ENCODE data around the gene CDKN2B-AS1.

The CDKN2B-AS1 gene

GRCh38 chr9:21964925-21965385, 29.6 kb upstream of the CDKN2B-AS1 start:
- H3K36me3 ChIP-seq (replicated peaks; ENCODE audit: low read depth, low read length): no peaks in the 10 kb centered on the region
- H3K9me3 ChIP-seq (ENCODE audit: insufficient read depth, low read length): no peaks in the 10 kb centered on the region
- H3K27me3 ChIP-seq (ENCODE audit: low read depth, low read length): no peaks in the 10 kb centered on the region
- no peaks in the 10 kb centered on the region for H4K20me1 ChIP-seq (ENCODE audit: insufficient read depth, low read length)
- H2AFZ ChIP-seq (ENCODE audit: low read depth, low read length): no peak overlapping the region
- H3K79me2 ChIP-seq (ENCODE audit: low read length): no peaks in the 10 kb centered on the region
- H3K4me3 ChIP-seq (ENCODE audit: low read length): no peak overlapping the region
- no peak overlapping the region for H3K27ac ChIP-seq (ENCODE audit: low read length)
- H3K4me1 ChIP-seq (ENCODE audit: low read length): no peaks in the 10 kb centered on the region
- TF ChIP-seq CTCF (IDR thresholded peaks at IDR 0.05; ENCODE audit: low read depth, low read length): no peak
- no peak for TF ChIP-seq EZH2phosphoT487 (IDR thresholded peaks at IDR 0.05; ENCODE audit: low read depth)
- no peak overlapping the region for H3K9ac ChIP-seq (ENCODE audit: low read length)
- H3K4me2 ChIP-seq (ENCODE audit: low read length): no peak overlapping the region

- H4K20me1 ChIP-seq (ENCODE audit: insufficient read depth, low read length): no peaks in the 10 kb centered on the region
Measured at GRCh38 chr9:21965401-21965951, 29.1 kb upstream of the CDKN2B-AS1 start.

GRCh38 chr9:21966140-21966851, 28.3 kb upstream of the CDKN2B-AS1 start:
- no peak overlapping the region for H3K9ac ChIP-seq (ENCODE audit: low read length)
- H2AFZ ChIP-seq (ENCODE audit: low read depth, low read length): no peak overlapping the region

More at GRCh38 chr9:21965401-21965951, 29.1 kb upstream of the CDKN2B-AS1 start:
- no peak overlapping the region for H3K4me2 ChIP-seq (ENCODE audit: low read length)
- H3K79me2 ChIP-seq (ENCODE audit: low read length): no peaks in the 10 kb centered on the region
- H3K27ac ChIP-seq (ENCODE audit: low read length): no peak overlapping the region
- no peaks in the 10 kb centered on the region for H3K9me3 ChIP-seq (ENCODE audit: insufficient read depth, low read length)
- no peaks in the 10 kb centered on the region for H3K36me3 ChIP-seq (replicated peaks; ENCODE audit: low read depth, low read length)
- no peak overlapping the region for H3K9ac ChIP-seq (ENCODE audit: low read length)
- no peak for TF ChIP-seq CTCF (IDR thresholded peaks at IDR 0.05; ENCODE audit: low read depth, low read length)
- TF ChIP-seq EZH2phosphoT487 (IDR thresholded peaks at IDR 0.05; ENCODE audit: low read depth): no peak
- H2AFZ ChIP-seq (ENCODE audit: low read depth, low read length): no peak overlapping the region
- H3K4me1 ChIP-seq (ENCODE audit: low read length): no peaks in the 10 kb centered on the region
- no peak overlapping the region for H3K4me3 ChIP-seq (ENCODE audit: low read length)
- no peaks in the 10 kb centered on the region for H3K27me3 ChIP-seq (ENCODE audit: low read depth, low read length)

GRCh38 chr9:21967169-21967568, 27.4 kb upstream of the CDKN2B-AS1 start:
- Histone ChIP-seq H3K27me3 (ENCODE audit: low read depth, low read length) (no peaks in the 10 kb centered on the region), H3K36me3 (replicated peaks; ENCODE audit: low read depth, low read length) (no peaks in the 10 kb centered on the region), H3K27ac (ENCODE audit: low read length) (no peak overlapping the region), H3K9me3 (ENCODE audit: insufficient read depth, low read length) (no peaks in the 10 kb centered on the region), H3K9ac (ENCODE audit: low read length) (no peak overlapping the region), H3K4me1 (ENCODE audit: low read length) (no peaks in the 10 kb centered on the region), H4K20me1 (ENCODE audit: insufficient read depth, low read length) (no peaks in the 10 kb centered on the region), H3K4me2 (ENCODE audit: low read length) (no peak overlapping the region), H2AFZ (ENCODE audit: low read depth, low read length) (no peak overlapping the region), H3K79me2 (ENCODE audit: low read length) (no peaks in the 10 kb centered on the region), H3K4me3 (ENCODE audit: low read length) (no peak overlapping the region)
- TF ChIP-seq EZH2phosphoT487 (IDR thresholded peaks at IDR 0.05; ENCODE audit: low read depth): no peak
- TF ChIP-seq CTCF (IDR thresholded peaks at IDR 0.05; ENCODE audit: low read depth, low read length): no peak

More at GRCh38 chr9:21966140-21966851, 28.3 kb upstream of the CDKN2B-AS1 start:
- no peak overlapping the region for H3K4me2 ChIP-seq (ENCODE audit: low read length)
- H3K4me1 ChIP-seq (ENCODE audit: low read length): no peaks in the 10 kb centered on the region
- no peaks in the 10 kb centered on the region for H4K20me1 ChIP-seq (ENCODE audit: insufficient read depth, low read length)
- H3K27me3 ChIP-seq (ENCODE audit: low read depth, low read length): no peaks in the 10 kb centered on the region
- no peaks in the 10 kb centered on the region for H3K9me3 ChIP-seq (ENCODE audit: insufficient read depth, low read length)
- TF ChIP-seq EZH2phosphoT487 (IDR thresholded peaks at IDR 0.05; ENCODE audit: low read depth): no peak
- H3K36me3 ChIP-seq (replicated peaks; ENCODE audit: low read depth, low read length): no peaks in the 10 kb centered on the region
- H3K79me2 ChIP-seq (ENCODE audit: low read length): no peaks in the 10 kb centered on the region
- H3K4me3 ChIP-seq (ENCODE audit: low read length): no peak overlapping the region
- no peak overlapping the region for H3K27ac ChIP-seq (ENCODE audit: low read length)
